ENCODE results near the gene INTS3. TPM values are rescaled to one million over a fixed set of nuclear protein-coding genes. Genes with fewer than 3 reads are reported as not detected.
A peak's percentile ranks its signal among the peaks of the same experiment; 100 is the strongest.

Gene INTS3
- polyA plus RNA-seq, 3 donors from 2014 or later = 7.5 to 14.5 (median 7.9) TPM

- Mint-ChIP-seq H3K36me3 (peaks cover 1 to 20% (median 5%) of the 10 kb centered on the region in 3 donors), H3K9me3 (no peaks in the 10 kb centered on the region)
Observed at GRCh38 chr1:153773096-153773921, 45.5 kb downstream of the INTS3 start.

GRCh38 chr1:153774026-153774595 lies 46.3 kb downstream of the INTS3 start:
- H3K4me3 Mint-ChIP-seq = peak overlapping the region; percentile 92 to 95 (median 92)

More at GRCh38 chr1:153773096-153773921, 45.5 kb downstream of the INTS3 start:
- peaks cover 48% of the 10 kb centered on the region in 2 donors for H3K4me1 Mint-ChIP-seq
- H3K27ac Mint-ChIP-seq = peak overlapping the region; percentile 92 to 99 (median 97)
- peak overlapping the region; percentile 92 to 95 (median 92) for H3K4me3 Mint-ChIP-seq
- H3K27me3 Mint-ChIP-seq (ENCODE audit: low read depth in 3 of 3) = peaks cover 3 to 16% (median 9%) of the 10 kb centered on the region in 3 donors
- peak; percentile 56 to 66 (median 63) for DNase-seq

GRCh38 chr1:153774780-153775457 lies 47.1 kb downstream of the INTS3 start, which contains the start of gene SLC27A3:
Gene SLC27A3, plus strand, starts transcription at chr1:153775407. Its CDS starts 91 bp downstream, at chr1:153775498.
- H3K27ac Mint-ChIP-seq = peak within 1 kb of the TSS; percentile 92 to 99 (median 97)
- H3K27me3 Mint-ChIP-seq (ENCODE audit: low read depth in 3 of 3) = peaks cover 3 to 16% (median 9%) of the 10 kb centered on the region in 3 donors
- no peak for DNase-seq
- peak within 1 kb of the TSS; percentile 92 to 95 (median 92) for H3K4me3 Mint-ChIP-seq
- peaks cover 0 to 14% (median 9%) of the 10 kb centered on the region in 3 donors for H3K36me3 Mint-ChIP-seq
- H3K9me3 Mint-ChIP-seq = no peaks in the 10 kb centered on the region
- peaks cover 55 to 56% of the 10 kb centered on the region in 2 donors for H3K4me1 Mint-ChIP-seq

More at GRCh38 chr1:153774026-153774595, 46.3 kb downstream of the INTS3 start:
- Mint-ChIP-seq H3K27me3 (ENCODE audit: low read depth in 3 of 3) (peaks cover 3 to 16% (median 9%) of the 10 kb centered on the region in 3 donors), H3K36me3 (peaks cover 0 to 18% (median 4%) of the 10 kb centered on the region in 3 donors), H3K9me3 (no peaks in the 10 kb centered on the region), H3K27ac (peak overlapping the region; percentile 92 to 99 (median 97)), H3K4me1 (peaks cover 55% of the 10 kb centered on the region in 2 donors)
- DNase-seq = peak in 2 of 3 donors; percentile 30 to 32

- H3K36me3 Mint-ChIP-seq = peaks cover 0 to 12% (median 9%) of the 10 kb centered on the region in 3 donors
- H3K4me3 Mint-ChIP-seq = peak overlapping the region; percentile 92 to 95 (median 92)
- peak; percentile 94 for DNase-seq
- H3K9me3 Mint-ChIP-seq = no peaks in the 10 kb centered on the region
- peaks cover 3 to 16% (median 9%) of the 10 kb centered on the region in 3 donors for H3K27me3 Mint-ChIP-seq (ENCODE audit: low read depth in 3 of 3)
- peak overlapping the region; percentile 92 to 99 (median 97) for H3K27ac Mint-ChIP-seq
- H3K4me1 Mint-ChIP-seq = peaks cover 55 to 56% of the 10 kb centered on the region in 2 donors
Observed at GRCh38 chr1:153775458-153776327, 47.8 kb downstream of the INTS3 start.

GRCh38 chr1:153776352-153776751 lies 48.5 kb downstream of the INTS3 start:
- peak overlapping the region; percentile 83 to 95 (median 92) for H3K4me3 Mint-ChIP-seq
- H3K27me3 Mint-ChIP-seq (ENCODE audit: low read depth in 3 of 3) = peaks cover 3 to 16% (median 9%) of the 10 kb centered on the region in 3 donors
- DNase-seq = no peak
- H3K27ac Mint-ChIP-seq = peak overlapping the region; percentile 90 to 93 (median 92)
- H3K4me1 Mint-ChIP-seq = peaks cover 56% of the 10 kb centered on the region in 2 donors
- H3K9me3 Mint-ChIP-seq = no peaks in the 10 kb centered on the region
- H3K36me3 Mint-ChIP-seq = peaks cover 0 to 12% (median 9%) of the 10 kb centered on the region in 3 donors

GRCh38 chr1:153776845-153777370 lies 49.1 kb downstream of the INTS3 start:
- Mint-ChIP-seq H3K4me1 (peaks cover 56 to 57% of the 10 kb centered on the region in 2 donors), H3K36me3 (peaks cover 0 to 12% (median 9%) of the 10 kb centered on the region in 3 donors), H3K9me3 (no peaks in the 10 kb centered on the region), H3K27me3 (ENCODE audit: low read depth in 3 of 3) (peaks cover 3 to 16% (median 9%) of the 10 kb centered on the region in 3 donors), H3K27ac (peak overlapping the region; percentile 90 to 93 (median 92)), H3K4me3 (peak overlapping the region; percentile 83 to 95 (median 92))
- DNase-seq = no peak

- no peak for DNase-seq
- H3K27ac Mint-ChIP-seq = peak overlapping the region; percentile 90 to 93 (median 92)
- H3K4me1 Mint-ChIP-seq = peaks cover 56 to 61% of the 10 kb centered on the region in 2 donors
- peaks cover 3 to 16% (median 9%) of the 10 kb centered on the region in 3 donors for H3K27me3 Mint-ChIP-seq (ENCODE audit: low read depth in 3 of 3)
- H3K36me3 Mint-ChIP-seq = peaks cover 0 to 12% (median 9%) of the 10 kb centered on the region in 3 donors
- H3K9me3 Mint-ChIP-seq = no peaks in the 10 kb centered on the region
- H3K4me3 Mint-ChIP-seq = peak overlapping the region; percentile 39 to 95 (median 88)
Observed at GRCh38 chr1:153777648-153778047, 49.8 kb downstream of the INTS3 start.

- DNase-seq = no peak
- H3K4me3 Mint-ChIP-seq = peak overlapping the region in 3 of 5 donors; percentile 26 to 92 (median 39)
Observed at GRCh38 chr1:153778051-153778823, 50.4 kb downstream of the INTS3 start.

GRCh38 chr1:153778824-153779519 lies 51.1 kb downstream of the INTS3 start:
- H3K9me3 Mint-ChIP-seq = no peaks in the 10 kb centered on the region
- peak overlapping the region in 4 of 5 donors; percentile 10 to 26 (median 18) for H3K4me3 Mint-ChIP-seq
- peaks cover 53 to 60% of the 10 kb centered on the region in 2 donors for H3K4me1 Mint-ChIP-seq

More at GRCh38 chr1:153778051-153778823, 50.4 kb downstream of the INTS3 start:
- Mint-ChIP-seq H3K9me3 (no peaks in the 10 kb centered on the region), H3K27me3 (ENCODE audit: low read depth in 3 of 3) (peaks cover 5 to 17% (median 10%) of the 10 kb centered on the region in 3 donors), H3K4me1 (peaks cover 56 to 60% of the 10 kb centered on the region in 2 donors), H3K36me3 (peaks cover 0 to 12% (median 9%) of the 10 kb centered on the region in 3 donors), H3K27ac (peak overlapping the region; percentile 90 to 93 (median 92))

GRCh38 chr1:153779781-153780541 lies 52.1 kb downstream of the INTS3 start:
- Mint-ChIP-seq H3K36me3 (peaks cover 0 to 12% (median 9%) of the 10 kb centered on the region in 3 donors), H3K27ac (peak overlapping the region; percentile 28 to 83 (median 40)), H3K4me1 (peaks cover 43 to 51% of the 10 kb centered on the region in 2 donors), H3K4me3 (no peak overlapping the region), H3K9me3 (no peaks in the 10 kb centered on the region), H3K27me3 (ENCODE audit: low read depth in 3 of 3) (peaks cover 7 to 16% (median 12%) of the 10 kb centered on the region in 3 donors)
- no peak for DNase-seq

More at GRCh38 chr1:153778824-153779519, 51.1 kb downstream of the INTS3 start:
- DNase-seq = no peak
- H3K27me3 Mint-ChIP-seq (ENCODE audit: low read depth in 3 of 3) = peaks cover 9 to 18% (median 12%) of the 10 kb centered on the region in 3 donors
- peak overlapping the region in 5 of 6 donors; percentile 43 to 83 (median 74) for H3K27ac Mint-ChIP-seq
- peaks cover 0 to 12% (median 9%) of the 10 kb centered on the region in 3 donors for H3K36me3 Mint-ChIP-seq
